IMR-90 (cell line): ENCODE results near the gene TP53BP1. TPM values are rescaled to one million over a fixed set of nuclear protein-coding genes. Genes with fewer than 3 reads are reported as not detected.
A peak's percentile ranks its signal among the peaks of the same experiment; 100 is the strongest.

Source experiments
- ATAC-seq: fragments of 200-7000 bp; cut with Tn5 transposase; 2 replicates; pipeline ENCODE4 v1.9.1; 2020; ENCODE audit warnings: low read depth, mild to moderate bottlenecking, moderate library complexity
- BruUV-seq: library from RNA; stranded (reverse); fragments of 400-500 nt; replicated peaks from 2 replicates; lab custom pipeline; 2021; lab: Mats Ljungman, UMichigan
- CTCF ChIA-PET: fragments of 300-600 bp; formaldehyde crosslinking; extraction: SDS; loops from one replicate; lab custom pipeline; 2021; ENCODE audit warnings: antibody characterized with exemption; lab: Yijun Ruan, JAX
- POLR2A ChIA-PET: fragments of 300-600 bp; sonication (Branson Sonifier 250); formaldehyde crosslinking; loops from one replicate; lab custom pipeline; 2022; ENCODE audit warnings: antibody characterized with exemption; ENCODE audit not compliant: unreplicated experiment; lab: Charles Lee
- DNase-seq: peaks from one replicate; pipeline ENCODE4 v3.0.0; 2013
- H2AFZ ChIP-seq: replicated peaks from 2 replicates; pipeline ENCODE3; 2013; ENCODE audit warnings: low read length, mild to moderate bottlenecking; ENCODE audit not compliant: poor library complexity
- H2AK5ac ChIP-seq: 2 replicates; pipeline ENCODE4 v1.6.1; 2013; ENCODE audit warnings: low read depth, low read length, inconsistent platforms
- H2AK9ac ChIP-seq: replicated peaks from 2 replicates; pipeline ENCODE3; 2013; ENCODE audit warnings: mild to moderate bottlenecking, low read depth, low read length, moderate library complexity; ENCODE audit not compliant: poor library complexity
- H2BK120ac ChIP-seq: 2 replicates; pipeline ENCODE4 v1.6.1; 2013; ENCODE audit warnings: low read depth, low read length, inconsistent platforms
- H2BK15ac ChIP-seq: 3 replicates; pipeline ENCODE4 v1.6.1; 2013; ENCODE audit warnings: low read depth, low read length, inconsistent platforms
- H2BK20ac ChIP-seq: 2 replicates; pipeline ENCODE4 v1.6.1; 2013; ENCODE audit warnings: low read depth, mild to moderate bottlenecking, inconsistent platforms, low read length, moderate library complexity
- H2BK5ac ChIP-seq: 2 replicates; pipeline ENCODE4 v1.6.1; 2013; ENCODE audit warnings: mild to moderate bottlenecking, low read depth, low read length, inconsistent platforms; ENCODE audit not compliant: poor library complexity, severe bottlenecking
- H3K14ac ChIP-seq: replicated peaks from 2 replicates; pipeline ENCODE4 v1.6.1; 2013; ENCODE audit warnings: low read depth, low read length, inconsistent platforms
- H3K18ac ChIP-seq: 2 replicates; pipeline ENCODE4 v1.6.1; 2013; ENCODE audit warnings: low read depth, low read length, control low read depth
- H3K23ac ChIP-seq: 2 replicates; pipeline ENCODE4 v1.6.1; 2013; ENCODE audit warnings: low read depth, low read length, inconsistent platforms
- H3K27ac ChIP-seq: 2 replicates; pipeline ENCODE4 v1.5.1; 2013; ENCODE audit warnings: mild to moderate bottlenecking, control low read depth, low read length; ENCODE audit not compliant: insufficient read depth
- H3K27me3 ChIP-seq: 2 replicates; pipeline ENCODE4 v1.6.1; 2013; ENCODE audit warnings: low read length; ENCODE audit not compliant: control insufficient read depth, insufficient read depth
- H3K36me3 ChIP-seq: 2 replicates; pipeline ENCODE4 v1.6.1; 2013; ENCODE audit warnings: low read length, mixed read lengths; ENCODE audit not compliant: control insufficient read depth, insufficient read depth
- H3K4ac ChIP-seq: 2 replicates; pipeline ENCODE4 v1.6.1; 2013; ENCODE audit warnings: low read depth, low read length, inconsistent platforms
- H3K4me1 ChIP-seq: 2 replicates; pipeline ENCODE4 v1.6.1; 2013; ENCODE audit warnings: low read length, mixed read lengths; ENCODE audit not compliant: control insufficient read depth, insufficient read depth
- H3K4me2 ChIP-seq: 2 replicates; pipeline ENCODE4 v1.6.1; 2013; ENCODE audit warnings: low read depth, mild to moderate bottlenecking, control low read depth, low read length, moderate library complexity
- H3K4me3 ChIP-seq: 2 replicates; pipeline ENCODE4 v1.5.1; 2013; ENCODE audit warnings: low read depth, mild to moderate bottlenecking, control low read depth, low read length, moderate library complexity; ENCODE audit not compliant: insufficient read depth
- H3K56ac ChIP-seq: 2 replicates; pipeline ENCODE4 v1.6.1; 2013; ENCODE audit warnings: low read length, inconsistent platforms; ENCODE audit not compliant: insufficient read depth; ENCODE audit errors: extremely low read depth
- H3K79me1 ChIP-seq, 2 experiments: 2 replicates each; pipeline ENCODE4 v1.6.1; 2013; ENCODE audit warnings: low read length in 2 of 2, inconsistent platforms in 1 of 2, low read depth in 1 of 2
- H3K9ac ChIP-seq: 2 replicates; pipeline ENCODE4 v1.6.1; 2013; ENCODE audit warnings: low read depth, low read length, control low read depth
- H3K9me1 ChIP-seq: 2 replicates; pipeline ENCODE4 v1.6.1; 2013; ENCODE audit warnings: low read length, inconsistent platforms; ENCODE audit not compliant: insufficient read depth
- H3K9me3 ChIP-seq: 2 replicates; pipeline ENCODE4 v1.6.1; 2013; ENCODE audit warnings: low read length; ENCODE audit not compliant: control insufficient read depth, insufficient read depth
- H4K20me1 ChIP-seq: 2 replicates; pipeline ENCODE4 v1.6.1; 2013; ENCODE audit warnings: low read length, inconsistent platforms; ENCODE audit not compliant: insufficient read depth
- H4K5ac ChIP-seq: 2 replicates; pipeline ENCODE4 v1.6.1; 2013; ENCODE audit warnings: mild to moderate bottlenecking, low read depth, low read length, control low read depth
- H4K8ac ChIP-seq, 2 experiments: 2 replicates each; pipeline ENCODE4 v1.6.1; 2013; ENCODE audit warnings: low read depth in 2 of 2, low read length in 2 of 2, control low read depth in 1 of 2, inconsistent platforms in 1 of 2
- H4K91ac ChIP-seq: 2 replicates; pipeline ENCODE4 v1.6.1; 2013; ENCODE audit warnings: low read depth, low read length, inconsistent platforms; ENCODE audit not compliant: insufficient read depth
- CEBPB ChIP-seq: IDR thresholded peaks from 2 replicates; pipeline ENCODE4 v1.6.1; 2012; ENCODE audit warnings: low read depth, low read length, improper control_type of control experiment
- FOS ChIP-seq: fragments of 150-350 bp; IDR thresholded peaks from 2 replicates; pipeline ENCODE4 v1.6.1; 2016; ENCODE audit warnings: low read depth, low read length
- MAZ ChIP-seq: IDR thresholded peaks from 2 replicates; pipeline ENCODE4 v1.6.1; 2012; ENCODE audit warnings: low read depth, mild to moderate bottlenecking, low read length, improper control_type of control experiment, moderate library complexity, borderline replicate concordance
- MXI1 ChIP-seq: IDR thresholded peaks from 2 replicates; pipeline ENCODE4 v1.6.1; 2012; ENCODE audit warnings: low read depth, mild to moderate bottlenecking, low read length, moderate library complexity, borderline replicate concordance
- WGBS, 2 experiments: methylation state at CpG; one replicate each; pipeline versions ENCODE4 v1.1.5 to v1.1.7; 2013; ENCODE audit warnings: missing lambda C conversion rate in 2 of 2; ENCODE audit not compliant: insufficient read length in 1 of 2; ENCODE audit errors: extremely low coverage in 2 of 2; 5-methylcytosine and 5-hydroxymethylcytosine counted together
- dilution Hi-C: fragments of 300-500 bp; cut with HindIII; formaldehyde crosslinking; loops from one replicate; pipeline ENCODE4 v1.14.3; 2018; ENCODE audit warnings: low sequenced_read_pairs; ENCODE audit not compliant: unreplicated experiment
- in situ Hi-C: fragments of 300-500 bp; cut with MboI; formaldehyde crosslinking; loops from 3 replicates; pipeline ENCODE4 v1.14.3; 2019; ENCODE audit warnings: low sequenced_read_pairs, inconsistent platforms, mixed read lengths
- intact Hi-C: fragments of 100-400 bp; cut with micrococcal nuclease; formaldehyde crosslinking; loops from 2 replicates; pipeline ENCODE4 v1.10.0; 2022
- polyA plus RNA-seq, 3 experiments: library from polyadenylated mRNA; depleted of rRNA; stranded (reverse); fragments of >200 nt; gene quantifications; 2 replicates each; pipeline ENCODE4 v1.2.3, GENCODE V29; 2012; ENCODE audit warnings: low replicate concordance in 1 of 3
- total RNA-seq: library from RNA; depleted of rRNA; stranded (reverse); fragments of >200 nt; gene quantifications from 2 replicates; pipeline ENCODE4 v1.2.3, GENCODE V29; 2012

The TP53BP1 gene
- total and polyA plus RNA-seq, 2 of the 4 experiments (the other 2 are of a cell fraction): 36.3 to 64.5 TPM

- Histone ChIP-seq H3K79me1 (peaks cover 14 to 44% of the 10 kb centered on the region in 2 experiments), H3K9me3 (no peaks in the 10 kb centered on the region), H3K4me2 (no peak overlapping the region), H3K4me1 (peaks cover 18% of the 10 kb centered on the region), H2BK5ac (peak overlapping the region; percentile 76), H2BK20ac (no peak overlapping the region), H2AFZ (no peak overlapping the region), H3K27ac (no peak overlapping the region), H3K23ac (no peak overlapping the region), H4K8ac (no peak overlapping the region; a peak in 1 of 4 replicates), H3K9me1 (peaks cover 6% of the 10 kb centered on the region; the same call in 1 of the 2 replicates), H4K91ac (no peak overlapping the region), H3K36me3 (peaks cover 30% of the 10 kb centered on the region), H2AK5ac (no peak overlapping the region), H4K5ac (no peak overlapping the region), H3K18ac (no peak overlapping the region), H3K27me3 (no peaks in the 10 kb centered on the region), H2AK9ac (no peak overlapping the region), H3K9ac (no peak overlapping the region), H3K56ac (no peak overlapping the region), H2BK120ac (no peak overlapping the region), H2BK15ac (no peak overlapping the region), H3K4ac (no peak overlapping the region), H4K20me1 (no peaks in the 10 kb centered on the region), H3K14ac (no peak overlapping the region), H3K4me3 (no peak overlapping the region)
- WGBS, 2 experiments: no CpG with 5 or more reads among the region's 2 CpGs
- in situ Hi-C loops (no loop called here), intact Hi-C loops (no loop called here), dilution Hi-C loops (no loop called here)
- peak; percentile 91 for DNase-seq
- ChIA-PET CTCF (no interaction called here), POLR2A (no interaction called here)
- peak; percentile 87 for ATAC-seq
- BruUV-seq: no TSS peak
- TF ChIP-seq MAZ (no peak), FOS (peak; percentile 63), MXI1 (no peak), CEBPB (peak; percentile 100)
Observed at GRCh38 chr15:43465100-43465499, 27.9 kb downstream of the TP53BP1 start.
